Karpas-422 (cell line): Measurements from ENCODE around the gene SNX7. TPM values are rescaled to one million over a fixed set of nuclear protein-coding genes. Genes with fewer than 3 reads are reported as not detected.

Source experiments
- DNase-seq: peaks from one replicate; pipeline ENCODE4 v3.0.0-alpha.2; 2015
- H2AFZ ChIP-seq: fragments of 200-600 bp; sonication (generic); 2 replicates; pipeline ENCODE4 v1.6.1; 2014; ENCODE audit warnings: antibody characterized with exemption, low read length, mixed read lengths
- H3K27ac ChIP-seq: fragments of 200-600 bp; sonication (generic); 2 replicates; pipeline ENCODE4 v1.5.1; 2014; ENCODE audit warnings: mild to moderate bottlenecking, low read length, moderate library complexity
- H3K27me3 ChIP-seq: fragments of 200-600 bp; sonication (generic); 2 replicates; pipeline ENCODE4 v1.6.1; 2014; ENCODE audit warnings: low read length, mixed read lengths
- H3K36me3 ChIP-seq: fragments of 200-600 bp; sonication (generic); 2 replicates; pipeline ENCODE4 v1.6.1; 2014; ENCODE audit warnings: low read length, mixed read lengths; ENCODE audit not compliant: insufficient read depth
- H3K4me1 ChIP-seq: fragments of 200-600 bp; sonication (generic); 2 replicates; pipeline ENCODE4 v1.6.1; 2014; ENCODE audit warnings: mild to moderate bottlenecking, low read length, mixed read lengths
- H3K4me2 ChIP-seq: fragments of 200-600 bp; sonication (generic); 2 replicates; pipeline ENCODE4 v1.6.1; 2014; ENCODE audit warnings: low read length, low read depth, mild to moderate bottlenecking; ENCODE audit not compliant: poor library complexity, severe bottlenecking
- H3K4me3 ChIP-seq: fragments of 200-600 bp; sonication (generic); 2 replicates; pipeline ENCODE4 v1.5.1; 2014; ENCODE audit warnings: mild to moderate bottlenecking, antibody characterized with exemption, low read length, mixed read lengths
- H3K79me2 ChIP-seq: fragments of 200-600 bp; sonication (generic); 2 replicates; pipeline ENCODE4 v1.6.1; 2014; ENCODE audit warnings: mild to moderate bottlenecking, low read length, mixed read lengths
- H3K9ac ChIP-seq: fragments of 200-600 bp; sonication (generic); 2 replicates; pipeline ENCODE4 v1.6.0; 2014; ENCODE audit warnings: low read length
- H3K9me2 ChIP-seq: fragments of 200-600 bp; sonication (generic), shearing (Covaris generic); replicated peaks from 2 replicates; pipeline ENCODE4 v1.6.0; 2014; ENCODE audit warnings: mild to moderate bottlenecking, low read length, moderate library complexity; ENCODE audit not compliant: insufficient read depth
- H3K9me3 ChIP-seq: fragments of 300-700, 200-600 bp; sonication (generic); 2 replicates; pipeline ENCODE4 v1.6.1; 2014; ENCODE audit warnings: low read length, mixed read lengths
- H4K20me1 ChIP-seq: fragments of 200-600 bp; sonication (generic); 2 replicates; pipeline ENCODE4 v1.6.1; 2014; ENCODE audit warnings: mild to moderate bottlenecking, antibody characterized with exemption, low read length, low read depth; ENCODE audit not compliant: insufficient read depth
- total RNA-seq: library from RNA; depleted of rRNA; stranded (reverse); fragments of >200 nt; shearing (Covaris generic); gene quantifications from 2 replicates; pipeline ENCODE4 v1.2.3, GENCODE V29; 2014; ENCODE audit warnings: low replicate concordance

SNX7 gene
- total RNA-seq, 1 experiment from 2014 or later, result not detected

DNA sequence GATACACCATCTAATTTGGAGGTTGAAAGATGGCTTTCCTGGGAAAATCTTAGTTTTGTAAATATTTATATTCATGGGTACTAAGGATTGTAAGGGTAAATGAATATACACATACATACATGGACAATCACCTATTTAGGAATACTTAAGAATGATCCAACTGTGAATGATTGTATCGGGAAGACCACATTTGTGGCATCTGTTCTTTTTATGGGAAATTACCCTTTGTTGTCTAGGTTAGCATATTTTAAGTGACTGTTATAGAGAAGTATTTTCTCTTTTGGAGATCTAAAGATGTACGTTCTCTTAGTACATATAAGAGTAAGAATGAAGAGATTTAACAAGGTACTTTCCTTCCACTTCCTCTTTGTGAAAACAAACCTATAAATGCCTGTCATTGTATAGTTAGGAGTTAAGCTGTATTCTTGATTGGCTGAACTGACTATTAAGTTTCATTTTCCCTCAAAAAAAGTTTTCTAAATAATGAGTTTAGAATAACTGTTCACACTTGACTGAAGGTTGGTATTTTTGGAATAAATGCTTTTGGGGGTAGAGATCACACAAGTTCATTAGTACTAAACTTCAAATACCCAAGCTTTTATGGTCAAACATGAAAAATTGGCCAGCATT lies 26.7 kb downstream of the SNX7 start:
- no peaks in the 10 kb centered on the region for H3K9me3 ChIP-seq
- H3K4me1 ChIP-seq, result no peaks in the 10 kb centered on the region
- H4K20me1 ChIP-seq, result no peaks in the 10 kb centered on the region
- no peaks in the 10 kb centered on the region for H3K36me3 ChIP-seq
- no peak for DNase-seq
- H3K27ac ChIP-seq, result no peak overlapping the region
- no peak overlapping the region for H3K4me2 ChIP-seq
- H3K79me2 ChIP-seq, result no peaks in the 10 kb centered on the region
- no peak overlapping the region for H3K4me3 ChIP-seq
- no peak overlapping the region for H2AFZ ChIP-seq
- H3K9me2 ChIP-seq, result no peaks in the 10 kb centered on the region
- no peaks in the 10 kb centered on the region for H3K27me3 ChIP-seq
- H3K9ac ChIP-seq, result no peak overlapping the region

- Histone ChIP-seq H3K4me1 (no peaks in the 10 kb centered on the region), H3K27me3 (no peaks in the 10 kb centered on the region), H3K27ac (no peak overlapping the region), H3K4me3 (no peak overlapping the region), H3K4me2 (no peak overlapping the region), H3K9me2 (no peaks in the 10 kb centered on the region), H3K9ac (no peak overlapping the region), H3K36me3 (no peaks in the 10 kb centered on the region), H3K9me3 (no peaks in the 10 kb centered on the region), H2AFZ (no peak overlapping the region), H4K20me1 (no peaks in the 10 kb centered on the region), H3K79me2 (no peaks in the 10 kb centered on the region)
- DNase-seq, result no peak
Observed at GRCh38 chr1:98690576-98690975, 29.1 kb downstream of the SNX7 start.

DNA sequence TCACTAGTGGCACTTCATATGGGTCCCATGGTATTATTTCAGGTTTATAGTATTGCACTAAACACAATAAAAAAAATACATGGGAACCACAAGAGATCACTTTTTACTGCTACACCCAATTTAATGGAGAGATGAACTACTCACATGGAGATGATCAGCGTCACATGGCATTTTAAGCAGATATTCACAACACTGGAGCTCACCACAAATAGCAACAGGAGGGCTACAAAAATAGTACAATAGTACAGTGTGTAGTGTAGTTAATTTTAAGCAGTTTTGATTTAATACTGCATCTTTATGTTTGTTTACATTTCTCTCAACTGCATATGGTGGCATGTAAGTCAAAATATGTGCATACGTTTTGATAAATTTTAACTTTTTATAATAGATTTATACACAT lies 31.0 kb downstream of the SNX7 start:
- no peak for DNase-seq
- Histone ChIP-seq H3K27me3 (no peaks in the 10 kb centered on the region), H2AFZ (no peak overlapping the region), H3K36me3 (no peaks in the 10 kb centered on the region), H3K4me1 (no peaks in the 10 kb centered on the region), H3K4me3 (no peak overlapping the region), H3K9me3 (no peaks in the 10 kb centered on the region), H3K79me2 (no peaks in the 10 kb centered on the region), H4K20me1 (no peaks in the 10 kb centered on the region), H3K4me2 (no peak overlapping the region), H3K27ac (no peak overlapping the region), H3K9ac (no peak overlapping the region), H3K9me2 (no peaks in the 10 kb centered on the region)

DNA sequence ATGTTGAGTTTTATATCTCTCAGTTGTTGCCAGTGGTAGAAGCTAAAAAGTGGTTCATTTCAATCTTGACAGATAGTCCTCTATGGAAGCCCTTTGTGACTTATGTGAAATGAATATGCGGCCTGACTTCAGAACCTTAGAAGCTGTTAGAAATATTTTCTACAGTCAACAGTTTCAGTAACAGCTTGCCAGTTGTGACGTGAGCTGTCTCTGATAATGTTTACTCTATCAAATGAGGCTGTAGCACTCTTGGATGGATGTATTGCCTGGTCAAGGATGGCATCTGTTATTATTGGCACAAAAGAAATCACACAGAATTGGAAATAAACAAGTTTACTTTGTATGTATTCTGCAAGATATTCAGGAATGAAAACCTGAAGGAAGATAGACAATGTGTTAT lies 31.9 kb downstream of the SNX7 start:
- H3K27me3 ChIP-seq, result no peaks in the 10 kb centered on the region
- H3K4me2 ChIP-seq, result no peak overlapping the region
- no peaks in the 10 kb centered on the region for H4K20me1 ChIP-seq
- H3K79me2 ChIP-seq, result no peaks in the 10 kb centered on the region
- no peak overlapping the region for H3K4me3 ChIP-seq
- H3K4me1 ChIP-seq, result no peaks in the 10 kb centered on the region
- no peak for DNase-seq
- no peaks in the 10 kb centered on the region for H3K36me3 ChIP-seq
- no peaks in the 10 kb centered on the region for H3K9me2 ChIP-seq
- H3K9ac ChIP-seq, result no peak overlapping the region
- H3K27ac ChIP-seq, result no peak overlapping the region
- no peaks in the 10 kb centered on the region for H3K9me3 ChIP-seq
- H2AFZ ChIP-seq, result no peak overlapping the region

DNA sequence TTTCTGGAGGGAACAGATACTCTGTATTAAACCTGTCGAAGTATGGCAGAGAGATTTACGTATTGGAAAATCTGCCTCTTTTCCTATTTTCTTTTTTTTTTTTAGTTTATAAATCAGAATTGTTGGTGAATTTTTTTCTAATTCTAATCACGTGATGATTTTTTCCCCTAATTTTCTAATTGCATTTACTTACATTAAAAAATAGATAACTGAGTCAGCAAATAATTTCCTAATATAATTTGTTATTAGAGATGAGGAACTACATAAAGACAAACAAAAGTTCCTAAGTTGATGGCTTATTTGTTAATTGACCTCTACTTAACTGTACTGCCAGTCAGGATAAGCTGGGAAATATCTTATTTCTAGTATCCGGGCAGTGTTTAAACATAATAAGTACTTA lies 34.6 kb downstream of the SNX7 start:
- H3K79me2 ChIP-seq, result no peaks in the 10 kb centered on the region
- H3K27ac ChIP-seq, result no peak overlapping the region
- H3K4me1 ChIP-seq, result no peaks in the 10 kb centered on the region
- no peak overlapping the region for H2AFZ ChIP-seq
- no peaks in the 10 kb centered on the region for H3K36me3 ChIP-seq
- no peaks in the 10 kb centered on the region for H3K9me2 ChIP-seq
- H3K9me3 ChIP-seq, result no peaks in the 10 kb centered on the region
- DNase-seq, result no peak
- H3K27me3 ChIP-seq, result no peaks in the 10 kb centered on the region
- no peak overlapping the region for H3K4me3 ChIP-seq
- H3K4me2 ChIP-seq, result no peak overlapping the region
- H4K20me1 ChIP-seq, result no peaks in the 10 kb centered on the region
- H3K9ac ChIP-seq, result no peak overlapping the region

- Histone ChIP-seq H3K9ac (no peak overlapping the region), H3K27ac (no peak overlapping the region), H3K9me3 (no peaks in the 10 kb centered on the region), H3K4me2 (no peak overlapping the region), H3K79me2 (no peaks in the 10 kb centered on the region), H3K4me1 (no peaks in the 10 kb centered on the region), H2AFZ (no peak overlapping the region), H3K4me3 (no peak overlapping the region), H3K9me2 (no peaks in the 10 kb centered on the region), H4K20me1 (no peaks in the 10 kb centered on the region), H3K36me3 (no peaks in the 10 kb centered on the region), H3K27me3 (no peaks in the 10 kb centered on the region)
- DNase-seq, result no peak
Observed at GRCh38 chr1:98697781-98698180, 36.3 kb downstream of the SNX7 start.

- no peaks in the 10 kb centered on the region for H3K79me2 ChIP-seq
- no peak overlapping the region for H2AFZ ChIP-seq
- H3K27ac ChIP-seq, result no peak overlapping the region
- no peak overlapping the region for H3K4me2 ChIP-seq
- no peak overlapping the region for H3K9ac ChIP-seq
- no peaks in the 10 kb centered on the region for H3K36me3 ChIP-seq
- H3K9me2 ChIP-seq, result no peaks in the 10 kb centered on the region
- H3K27me3 ChIP-seq, result no peaks in the 10 kb centered on the region
- no peak overlapping the region for H3K4me3 ChIP-seq
- no peak for DNase-seq
- H3K4me1 ChIP-seq, result no peaks in the 10 kb centered on the region
- H3K9me3 ChIP-seq, result no peaks in the 10 kb centered on the region
- no peaks in the 10 kb centered on the region for H4K20me1 ChIP-seq
Observed at GRCh38 chr1:98698625-98699024, 37.1 kb downstream of the SNX7 start.

DNA sequence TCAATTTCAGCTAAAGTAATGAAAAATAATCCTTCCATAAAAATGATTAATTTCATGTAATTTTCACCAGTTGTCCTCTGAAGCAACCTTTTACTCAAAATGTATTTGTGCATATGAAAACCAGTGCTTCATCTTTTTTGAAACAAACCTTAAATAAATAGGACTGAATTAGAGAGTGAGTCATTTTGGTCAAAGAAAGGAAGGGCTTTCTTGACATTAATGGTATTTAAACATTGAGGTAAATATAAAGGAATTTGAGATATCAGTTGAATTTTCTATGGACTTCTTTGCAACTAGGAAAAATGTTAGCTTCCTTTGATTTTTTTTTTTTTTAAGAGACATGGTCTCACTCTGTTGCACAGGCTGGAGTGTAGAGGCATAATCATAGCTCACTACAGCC lies 38.7 kb downstream of the SNX7 start:
- Histone ChIP-seq H3K4me3 (no peak overlapping the region), H3K4me2 (no peak overlapping the region), H3K27ac (no peak overlapping the region), H3K27me3 (no peaks in the 10 kb centered on the region), H4K20me1 (no peaks in the 10 kb centered on the region), H3K9me2 (no peaks in the 10 kb centered on the region), H3K9ac (no peak overlapping the region), H3K79me2 (no peaks in the 10 kb centered on the region), H2AFZ (no peak overlapping the region), H3K4me1 (peaks cover 6% of the 10 kb centered on the region; the same call in 1 of the 2 replicates), H3K9me3 (no peaks in the 10 kb centered on the region), H3K36me3 (no peaks in the 10 kb centered on the region)
- no peak for DNase-seq

- no peak overlapping the region for H3K4me3 ChIP-seq
- H3K4me2 ChIP-seq, result no peak overlapping the region
- H3K27me3 ChIP-seq, result no peaks in the 10 kb centered on the region
- H3K4me1 ChIP-seq, result peaks cover 6% of the 10 kb centered on the region; the same call in 1 of the 2 replicates
- no peak overlapping the region for H3K27ac ChIP-seq
- H3K79me2 ChIP-seq, result no peaks in the 10 kb centered on the region
- H2AFZ ChIP-seq, result no peak overlapping the region
- DNase-seq, result no peak
- no peaks in the 10 kb centered on the region for H3K9me2 ChIP-seq
- H4K20me1 ChIP-seq, result no peaks in the 10 kb centered on the region
- no peaks in the 10 kb centered on the region for H3K36me3 ChIP-seq
- no peak overlapping the region for H3K9ac ChIP-seq
- H3K9me3 ChIP-seq, result no peaks in the 10 kb centered on the region
Observed at GRCh38 chr1:98702976-98703375, 41.5 kb downstream of the SNX7 start.
